ENCODE results near the gene NEXN. TPM values are rescaled to one million over a fixed set of nuclear protein-coding genes. Genes with fewer than 3 reads are reported as not detected.

Gene NEXN
- total RNA-seq: 15.4 TPM
- long read RNA-seq, partial matches to known transcripts: 22 of 28 reads
- long read RNA-seq, other reads (novel, unspliced or antisense): 6 of 28 reads

GRCh38 chr1:77888081-77888780 is at the start of gene NEXN:
TSS of gene NEXN (plus strand) at chr1:77888624. CDS start at chr1:77916107, 27,483 bp downstream.
- DNase-seq (ENCODE audit: low spot score): no peak

- no peak for DNase-seq (ENCODE audit: low spot score)
Observed at GRCh38 chr1:77841574-77841973, 46.9 kb upstream of the NEXN start.

- no peak for DNase-seq (ENCODE audit: low spot score)
Observed at GRCh38 chr1:77845951-77846350, 42.5 kb upstream of the NEXN start.

DNA sequence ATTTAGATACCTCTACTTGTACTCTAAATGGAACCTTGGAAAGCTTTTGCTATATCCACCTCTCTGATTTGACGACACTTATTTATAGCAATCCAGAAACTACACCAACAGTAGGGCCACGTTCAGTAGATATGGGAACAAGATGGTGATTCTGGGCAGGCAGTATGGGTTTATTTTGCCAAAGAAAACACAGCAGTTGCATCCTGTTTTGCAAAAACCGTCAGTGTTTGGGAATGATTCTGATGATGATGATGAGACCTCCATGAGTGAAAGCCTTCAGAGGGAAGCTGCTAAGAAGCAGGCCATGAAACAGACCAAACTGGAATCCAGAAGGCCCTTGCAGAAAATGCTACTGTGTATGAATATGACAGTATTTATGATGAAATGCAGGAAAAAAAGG is 41.5 kb upstream of the NEXN start:
- no peak for DNase-seq (ENCODE audit: low spot score)

DNA sequence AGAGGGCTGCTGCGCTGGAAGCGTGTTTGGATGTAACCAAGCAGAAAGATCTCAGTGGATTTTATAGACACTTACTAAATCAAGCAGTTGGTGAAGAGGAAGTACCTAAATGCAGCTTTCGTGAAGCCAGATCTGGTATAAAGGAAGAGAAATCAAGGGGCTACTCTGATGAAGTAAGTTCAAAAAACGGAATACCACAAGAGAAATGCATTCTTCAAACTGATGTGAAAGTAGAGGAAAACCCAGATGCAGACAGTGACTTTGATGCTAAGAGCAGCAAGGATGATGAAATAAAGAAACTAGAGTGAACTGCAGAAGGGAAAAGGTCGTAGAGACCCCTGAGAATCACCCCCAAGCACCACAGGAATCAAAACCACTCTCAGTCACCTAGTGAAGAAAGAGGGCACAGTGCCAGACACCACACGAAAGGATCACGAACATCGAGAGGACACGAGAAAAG is 40.8 kb upstream of the NEXN start:
- DNase-seq (ENCODE audit: low spot score): no peak

DNA sequence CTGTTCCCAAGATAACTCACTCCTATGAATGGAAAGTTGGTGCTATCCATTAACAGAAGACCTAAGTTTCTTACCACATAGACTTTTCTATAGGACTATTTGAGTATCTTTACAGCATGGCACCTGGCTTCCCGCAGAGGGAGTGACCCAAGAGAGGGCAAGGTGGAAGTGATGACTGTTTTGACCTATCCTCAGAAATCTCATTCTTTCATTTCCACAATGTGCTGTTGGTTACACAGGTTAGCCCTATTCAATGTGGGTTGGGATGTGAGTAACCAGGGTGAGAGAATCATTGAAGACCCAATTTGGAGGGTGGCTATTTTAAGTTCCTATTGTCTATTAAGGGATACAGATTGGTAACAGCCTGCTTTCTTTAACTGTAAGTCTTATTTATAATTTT is 38.3 kb upstream of the NEXN start:
- no peak for DNase-seq (ENCODE audit: low spot score)

DNA sequence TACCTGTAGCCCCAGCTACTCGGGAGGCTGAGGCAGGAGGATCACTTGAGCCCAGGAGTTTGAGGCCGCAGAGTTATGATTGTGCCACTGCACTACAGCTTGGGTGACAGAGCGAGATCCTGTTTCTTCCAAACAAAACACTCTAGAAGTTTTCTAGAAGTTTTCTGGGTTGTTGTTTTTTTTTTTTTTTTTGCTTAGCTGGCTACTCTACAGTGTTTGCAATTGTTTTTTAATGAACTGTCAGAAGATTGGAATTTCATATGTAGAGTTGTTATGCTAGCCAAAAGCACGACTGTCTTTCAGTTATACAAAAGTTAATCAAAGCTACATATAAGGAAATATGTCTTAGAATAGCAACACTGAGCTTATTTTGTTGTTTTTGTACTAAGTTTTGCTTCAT is 30.9 kb upstream of the NEXN start:
- no peak for DNase-seq (ENCODE audit: low spot score)

DNA sequence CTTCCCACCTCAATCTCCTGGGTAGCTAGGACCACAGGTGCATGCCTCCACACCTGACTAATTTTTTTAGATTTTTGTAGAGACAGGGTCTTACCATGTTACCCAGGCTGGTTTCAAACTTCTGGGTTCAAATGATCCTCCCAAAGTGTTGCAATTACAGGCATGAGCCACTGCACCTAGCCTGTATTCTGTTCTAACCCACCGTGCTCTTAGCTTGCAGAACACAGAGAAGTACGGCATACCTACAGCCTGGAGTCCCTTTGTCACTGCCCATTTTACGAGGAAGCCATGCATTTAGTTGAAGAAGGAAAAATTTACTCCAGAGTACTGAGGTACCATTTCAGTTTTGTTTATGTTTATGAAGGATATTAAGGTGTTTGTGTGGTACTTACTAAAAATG is 29.7 kb upstream of the NEXN start:
- no peak for DNase-seq (ENCODE audit: low spot score)

- no peak for DNase-seq (ENCODE audit: low spot score)
Observed at GRCh38 chr1:77859248-77859647, 29.2 kb upstream of the NEXN start.

DNA sequence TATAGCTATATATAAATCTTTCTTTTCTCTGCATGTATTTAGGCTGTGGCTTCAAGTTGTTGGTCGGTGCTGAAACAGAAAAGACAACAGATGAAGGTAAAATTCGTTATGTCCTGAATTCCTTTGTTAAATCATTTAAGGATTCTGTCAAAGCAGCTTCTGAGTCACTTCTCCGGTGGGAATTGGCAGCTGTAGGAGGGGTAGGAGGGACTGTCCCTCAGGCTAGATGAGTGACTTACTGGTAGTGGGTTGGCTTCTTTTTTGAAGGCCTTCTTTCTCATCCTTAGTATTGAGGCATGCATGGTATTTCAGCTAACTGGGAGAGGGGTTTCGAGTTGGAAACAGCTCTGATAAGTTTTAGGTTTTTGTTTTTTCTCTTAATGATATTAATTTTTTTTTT is 22.1 kb upstream of the NEXN start:
- no peak for DNase-seq (ENCODE audit: low spot score)

- DNase-seq (ENCODE audit: low spot score): no peak
Observed at GRCh38 chr1:77872645-77873044, 15.8 kb upstream of the NEXN start.

DNA sequence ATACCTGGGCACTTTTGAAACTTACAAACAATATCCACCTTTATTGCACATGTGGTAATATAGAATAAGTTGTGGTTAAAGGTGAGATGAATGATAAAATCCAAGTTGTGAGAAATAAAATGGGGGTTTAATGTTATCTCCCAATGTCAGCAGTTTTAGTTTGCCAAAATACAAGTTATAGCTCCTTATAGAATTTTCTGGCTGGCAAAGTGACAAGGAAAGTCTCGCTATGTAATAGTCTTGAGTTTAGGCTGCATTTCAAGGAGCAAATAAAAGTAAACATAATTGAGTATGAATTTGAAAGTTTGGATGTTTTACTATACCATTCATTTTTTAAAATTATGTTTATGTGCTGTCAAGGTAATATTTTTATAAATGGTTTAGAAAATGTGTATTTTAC is 15.0 kb upstream of the NEXN start:
- no peak for DNase-seq (ENCODE audit: low spot score)

- no peak for DNase-seq (ENCODE audit: low spot score)
Observed at GRCh38 chr1:77874804-77875445, 13.5 kb upstream of the NEXN start.

DNA sequence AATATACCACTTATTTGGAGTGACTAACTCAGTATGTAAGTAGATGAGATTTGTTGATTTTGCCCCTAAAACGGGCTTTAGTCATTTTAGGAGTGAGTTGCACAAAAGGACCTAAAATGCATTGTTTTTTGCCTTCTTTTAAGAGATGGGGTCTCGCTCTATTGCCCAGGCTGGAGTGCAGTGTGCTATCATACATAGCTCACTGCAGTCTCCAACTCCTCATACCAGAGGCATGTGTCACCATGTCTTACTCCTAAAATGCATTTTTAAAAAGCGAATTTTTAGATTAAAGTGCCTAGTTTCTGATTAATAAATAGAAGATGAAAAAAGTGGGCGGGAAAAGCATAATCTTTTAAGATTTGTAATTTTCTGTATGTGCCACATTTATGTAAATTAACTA is 11.5 kb upstream of the NEXN start:
- DNase-seq (ENCODE audit: low spot score): no peak

GRCh38 chr1:77881061-77881460 is 7.4 kb upstream of the NEXN start:
- DNase-seq (ENCODE audit: low spot score): no peak

- DNase-seq (ENCODE audit: low spot score): no peak
Observed at GRCh38 chr1:77882411-77882810, 6.0 kb upstream of the NEXN start.

DNA sequence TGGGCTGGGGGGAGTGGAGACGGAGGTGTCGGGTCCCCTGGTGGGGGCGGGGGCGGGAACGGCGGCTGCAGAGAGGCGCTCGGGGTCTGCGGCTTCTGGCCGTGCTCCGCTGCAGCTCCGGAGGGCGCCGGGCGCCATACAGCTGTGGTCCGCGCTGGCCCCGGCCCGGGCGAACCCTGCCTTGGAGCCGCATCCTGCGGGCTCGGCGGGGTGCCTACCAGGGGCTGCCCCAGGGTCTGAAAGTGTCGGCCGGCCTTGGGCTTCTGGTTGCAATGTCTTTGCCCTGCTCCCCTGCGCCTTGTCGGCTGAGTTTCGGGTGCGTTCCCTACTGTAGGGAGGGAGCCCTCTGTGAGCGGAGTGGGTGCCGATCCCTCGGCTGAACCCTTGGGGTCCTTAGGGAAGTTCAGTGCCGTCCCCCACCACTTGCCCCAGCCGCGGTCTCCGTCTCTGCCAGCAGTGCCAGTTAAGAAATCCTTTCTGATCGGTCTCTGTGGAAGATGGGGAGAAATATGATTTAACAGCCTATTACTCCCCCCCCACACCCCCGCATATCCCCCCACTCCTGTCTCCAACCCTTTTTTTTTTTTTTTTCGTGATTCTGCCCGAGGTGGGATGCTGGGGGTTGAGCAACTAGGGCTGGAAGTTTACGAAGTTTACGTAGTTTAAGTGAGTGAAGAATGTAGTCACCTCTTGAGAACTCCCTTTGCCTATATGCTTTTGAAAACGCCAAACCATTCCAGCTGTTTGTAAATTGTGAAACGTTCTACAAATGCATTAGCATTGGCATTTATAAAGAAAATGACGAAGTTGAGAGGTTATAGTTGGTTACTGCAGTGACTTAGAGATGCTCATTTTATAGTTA is 588 bp downstream of the NEXN start:
- no peak for DNase-seq (ENCODE audit: low spot score)

DNA sequence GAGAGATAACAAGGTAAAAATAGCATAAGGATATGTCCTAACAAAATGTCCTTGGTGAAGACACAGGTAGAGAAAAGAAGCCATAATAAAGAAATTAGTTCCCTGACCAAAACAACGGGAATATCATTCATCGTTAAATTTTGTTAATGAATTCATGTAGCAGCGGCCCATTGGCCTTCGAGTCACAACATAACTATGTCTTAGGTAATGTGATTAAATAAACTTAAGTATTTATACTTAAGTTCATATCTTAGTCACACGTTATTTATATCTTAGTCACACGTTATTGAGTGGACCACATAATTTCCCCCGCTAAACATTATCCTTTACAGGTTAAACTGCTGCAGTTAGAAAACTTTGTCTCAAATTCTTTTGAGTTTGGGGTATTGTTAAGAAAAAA is 1.2 kb downstream of the NEXN start:
- DNase-seq (ENCODE audit: low spot score): no peak

DNA sequence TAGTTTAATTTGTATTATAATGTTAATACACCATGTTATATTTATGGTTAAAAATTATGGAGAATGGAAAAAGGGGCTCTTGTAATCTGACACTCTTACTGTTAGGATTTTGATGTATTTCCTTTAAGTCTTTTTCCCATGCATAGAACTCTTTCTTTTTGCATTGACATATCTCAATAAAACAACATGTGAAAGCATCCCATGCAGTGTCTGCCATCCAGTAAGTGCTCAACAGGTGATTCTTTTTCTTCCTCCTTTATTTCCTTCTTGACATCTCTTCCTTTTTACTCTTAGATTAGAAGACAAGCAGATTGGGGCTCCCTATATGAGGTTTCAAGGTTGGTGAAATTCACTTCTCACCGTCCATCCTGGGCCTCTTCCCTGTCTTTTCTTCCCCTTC is 2.8 kb downstream of the NEXN start:
- DNase-seq (ENCODE audit: low spot score): no peak

- DNase-seq (ENCODE audit: low spot score): no peak
Observed at GRCh38 chr1:77899647-77900320, 11.4 kb downstream of the NEXN start.

DNA sequence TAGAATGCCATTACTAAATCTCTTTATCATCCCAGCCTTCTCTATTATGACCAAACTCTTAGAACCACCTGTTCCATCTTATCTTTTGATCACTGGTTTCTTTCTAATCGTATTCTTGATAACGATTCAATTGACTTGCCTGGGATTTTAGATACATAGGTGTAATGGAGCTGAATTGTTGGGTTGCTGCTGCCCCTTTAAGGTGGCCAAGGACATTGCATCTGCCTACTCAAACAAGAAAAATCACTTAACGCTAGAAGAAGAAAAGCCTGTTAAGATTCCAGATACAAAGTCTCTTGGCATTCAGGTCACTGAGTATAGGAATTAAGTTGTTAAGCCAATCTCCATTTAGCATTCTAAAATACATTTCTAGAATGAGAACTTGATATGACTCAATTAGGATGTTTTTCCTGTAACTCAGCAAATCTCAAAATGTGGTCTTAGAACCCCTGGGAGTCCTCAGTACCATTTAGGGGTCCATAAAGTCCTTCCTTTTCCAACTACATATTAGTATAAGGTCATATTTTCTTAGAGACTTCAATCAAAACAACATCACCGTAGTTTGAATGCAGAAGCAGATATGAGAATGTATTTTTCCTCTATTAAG is 12.4 kb downstream of the NEXN start:
- DNase-seq (ENCODE audit: low spot score): no peak

All from mesenteric fat pad (tissue), 1 donor.